Mucosa of stomach (tissue), 1 donor: Measurements from ENCODE around the gene ICAM5.

ENCODE experiments used
- H3K27me3 ChIP-seq: one replicate; pipeline ENCODE4 v1.7.0; 2013; ENCODE audit warnings: mild to moderate bottlenecking, low read length; ENCODE audit not compliant: control insufficient read depth, insufficient read depth
- H3K36me3 ChIP-seq: one replicate; pipeline ENCODE4 v1.7.0; 2013; ENCODE audit warnings: low read length; ENCODE audit not compliant: control insufficient read depth, insufficient read depth
- H3K4me1 ChIP-seq: one replicate; pipeline ENCODE4 v1.7.0; 2013; ENCODE audit warnings: mild to moderate bottlenecking, low read length; ENCODE audit not compliant: control insufficient read depth, insufficient read depth
- H3K4me3 ChIP-seq: one replicate; pipeline ENCODE4 v1.7.0; 2013; ENCODE audit warnings: low read length
- H3K9ac ChIP-seq: one replicate; pipeline ENCODE4 v1.7.0; 2013; ENCODE audit warnings: mild to moderate bottlenecking, low read length, moderate library complexity
- H3K9me3 ChIP-seq: one replicate; pipeline ENCODE4 v1.7.0; 2013; ENCODE audit warnings: mild to moderate bottlenecking, low read length, moderate library complexity; ENCODE audit not compliant: control insufficient read depth
- donor health status: Pancreatic carcinoma.

Gene ICAM5

GRCh38 chr19:10295847-10296591 is 6.3 kb downstream of the ICAM5 start:
- Histone ChIP-seq H3K36me3 (no peaks in the 10 kb centered on the region), H3K27me3 (peaks cover 61% of the 10 kb centered on the region), H3K9me3 (no peaks in the 10 kb centered on the region), H3K4me1 (peaks cover 40% of the 10 kb centered on the region), H3K4me3 (no peak overlapping the region), H3K9ac (peak overlapping the region; percentile 22)

- Histone ChIP-seq H3K4me3 (no peak overlapping the region), H3K9ac (no peak overlapping the region), H3K9me3 (no peaks in the 10 kb centered on the region), H3K4me1 (peaks cover 14% of the 10 kb centered on the region), H3K36me3 (no peaks in the 10 kb centered on the region), H3K27me3 (peaks cover 23% of the 10 kb centered on the region)
These were observed 10.1 kb downstream of the ICAM5 start for GRCh38 chr19:10299545-10300458.

- Histone ChIP-seq H3K4me1 (no peaks in the 10 kb centered on the region), H3K36me3 (no peaks in the 10 kb centered on the region), H3K9me3 (no peaks in the 10 kb centered on the region), H3K9ac (no peak overlapping the region), H3K4me3 (no peak overlapping the region), H3K27me3 (no peaks in the 10 kb centered on the region)
These were observed 15.5 kb downstream of the ICAM5 start for GRCh38 chr19:10305139-10305806.

- no peaks in the 10 kb centered on the region for H3K4me1 ChIP-seq
- H3K36me3 ChIP-seq = no peaks in the 10 kb centered on the region
- H3K9me3 ChIP-seq = no peaks in the 10 kb centered on the region
These were observed 16.6 kb downstream of the ICAM5 start for GRCh38 chr19:10306327-10306726.

GRCh38 chr19:10309423-10309822 is 19.7 kb downstream of the ICAM5 start, which contains the start of gene ZGLP1:
ZGLP1 (minus strand) TSS chr19:10309815.
- H3K9ac ChIP-seq = no peak within 1 kb of the TSS
- no peaks in the 10 kb centered on the region for H3K9me3 ChIP-seq
- H3K4me3 ChIP-seq = no peak within 1 kb of the TSS
- no peaks in the 10 kb centered on the region for H3K36me3 ChIP-seq
- no peaks in the 10 kb centered on the region for H3K27me3 ChIP-seq
- no peaks in the 10 kb centered on the region for H3K4me1 ChIP-seq

More at GRCh38 chr19:10306327-10306726, 16.6 kb downstream of the ICAM5 start:
- Histone ChIP-seq H3K9ac (no peak overlapping the region), H3K4me3 (no peak overlapping the region), H3K27me3 (no peaks in the 10 kb centered on the region)

GRCh38 chr19:10315335-10316214 is 25.8 kb downstream of the ICAM5 start, which contains the start of gene FDX2:
FDX2 (minus strand) TSS chr19:10316015; CDS start chr19:10315996, 19 bp downstream.
- Histone ChIP-seq H3K4me1 (peaks cover 12% of the 10 kb centered on the region), H3K27me3 (no peaks in the 10 kb centered on the region), H3K9me3 (no peaks in the 10 kb centered on the region), H3K4me3 (peak within 1 kb of the TSS; percentile 84), H3K36me3 (peaks cover 6% of the 10 kb centered on the region), H3K9ac (peak within 1 kb of the TSS; percentile 61)

GRCh38 chr19:10316229-10317044 is 26.7 kb downstream of the ICAM5 start:
- Histone ChIP-seq H3K36me3 (peaks cover 6% of the 10 kb centered on the region), H3K9ac (peak overlapping the region; percentile 61)

GRCh38 chr19:10317045-10317856 is 27.5 kb downstream of the ICAM5 start:
- H3K36me3 ChIP-seq = peaks cover 6% of the 10 kb centered on the region
- H3K4me1 ChIP-seq = peaks cover 17% of the 10 kb centered on the region
- no peak overlapping the region for H3K4me3 ChIP-seq
- no peaks in the 10 kb centered on the region for H3K27me3 ChIP-seq
- H3K9ac ChIP-seq = no peak overlapping the region
- no peaks in the 10 kb centered on the region for H3K9me3 ChIP-seq

More at GRCh38 chr19:10316229-10317044, 26.7 kb downstream of the ICAM5 start:
- Histone ChIP-seq H3K4me1 (peaks cover 12% of the 10 kb centered on the region), H3K27me3 (no peaks in the 10 kb centered on the region), H3K9me3 (no peaks in the 10 kb centered on the region), H3K4me3 (no peak overlapping the region)

GRCh38 chr19:10317857-10318462 is 28.2 kb downstream of the ICAM5 start:
- no peaks in the 10 kb centered on the region for H3K27me3 ChIP-seq
- peaks cover 6% of the 10 kb centered on the region for H3K36me3 ChIP-seq
- no peak overlapping the region for H3K9ac ChIP-seq
- H3K9me3 ChIP-seq = no peaks in the 10 kb centered on the region
- peaks cover 20% of the 10 kb centered on the region for H3K4me1 ChIP-seq
- no peak overlapping the region for H3K4me3 ChIP-seq
